K562 (cell line): ENCODE data around the gene MARCKSL1. TPM values are rescaled to one million over a fixed set of nuclear protein-coding genes. Genes with fewer than 3 reads are reported as not detected.

Experiments used
- ATAC-seq: fragments of 200-7000 bp; cut with Tn5 transposase; 3 replicates; pipeline ENCODE4 v1.9.1; 2020; ENCODE audit warnings: moderate library complexity
- BruUV-seq: library from RNA; stranded (reverse); fragments of 400-500 nt; replicated peaks from 2 replicates; lab custom pipeline; 2021; lab: Mats Ljungman, UMichigan
- CTCF ChIA-PET: fragments of 300-600 bp; formaldehyde crosslinking; extraction: SDS; loops from one replicate; lab custom pipeline; 2021; ENCODE audit warnings: low intra/inter-chr PET ratio; lab: Yijun Ruan, JAX
- POLR2A ChIA-PET: fragments of 300-600, 350-650 bp; sonication (Branson Sonifier 250); formaldehyde crosslinking; extraction: SDS; loops from one replicate; lab custom pipeline; 2021; ENCODE audit warnings: antibody characterized with exemption, inconsistent platforms; lab: Yijun Ruan, JAX
- DNase-seq, 4 experiments: peaks; one replicate each; pipeline versions ENCODE4 v3.0.0 to v3.0.0-alpha.2; 2011 to 2018; ENCODE audit warnings: low spot score in 3 of 4, mixed read lengths in 3 of 4; ENCODE audit errors: extremely low read depth in 1 of 4
- FAIRE-seq: peaks from 2 replicates; lab custom pipeline; 2011; peaks lifted over from hg19 to GRCh38; lab: Jason Lieb, UNC
- H2AFZ ChIP-seq: 2 replicates; pipeline ENCODE4 v1.6.0; 2011; ENCODE audit warnings: low read depth, low read length, control low read depth, inconsistent platforms
- H3K27ac ChIP-seq: fragments of 200-600 bp; 3 replicates; pipeline ENCODE4 v1.8.0; 2011; ENCODE audit warnings: low read depth, mild to moderate bottlenecking, control low read depth, inconsistent platforms, low read length, moderate library complexity, mixed read lengths; ENCODE audit errors: extremely low read depth
- H3K27me3 ChIP-seq, 2 experiments: fragments of 300-600 bp in 1 of 2; 2 replicates in 1 of 2; 3 replicates in 1 of 2; pipeline versions ENCODE4 v1.6.0 to v1.8.0; 2011; ENCODE audit warnings: inconsistent platforms in 2 of 2, low read length in 2 of 2, mild to moderate bottlenecking in 1 of 2, mixed read lengths in 1 of 2, moderate library complexity in 1 of 2; ENCODE audit not compliant: control insufficient read depth in 2 of 2, insufficient read depth in 2 of 2
- H3K36me3 ChIP-seq: fragments of 300-600 bp; 3 replicates; pipeline ENCODE4 v1.8.0; 2011; ENCODE audit warnings: mild to moderate bottlenecking, low read length, inconsistent platforms; ENCODE audit not compliant: control insufficient read depth, insufficient read depth
- H3K4me1 ChIP-seq, 2 experiments: fragments of 200-600 bp in 1 of 2; replicated peaks in 1 of 2; 2 replicates in 1 of 2; 3 replicates in 1 of 2; pipeline versions ENCODE4 v1.5.1 to v1.8.0; 2011; ENCODE audit warnings: inconsistent platforms in 2 of 2, low read length in 2 of 2, mild to moderate bottlenecking in 1 of 2, mixed read lengths in 1 of 2, moderate library complexity in 1 of 2; ENCODE audit not compliant: control insufficient read depth in 2 of 2, insufficient read depth in 2 of 2
- H3K4me2 ChIP-seq: 2 replicates; pipeline ENCODE4 v1.6.1; 2011; ENCODE audit warnings: low read length, control low read depth, inconsistent platforms, mixed read lengths; ENCODE audit not compliant: insufficient read depth
- H3K4me3 ChIP-seq: fragments of 200-600 bp; sonication (generic), shearing (Covaris generic); 2 replicates; pipeline ENCODE4 v1.5.1; 2016; ENCODE audit warnings: control low read depth, inconsistent platforms
- H3K79me2 ChIP-seq: fragments of 200-600 bp; 3 replicates; pipeline ENCODE4 v1.8.0; 2011; ENCODE audit warnings: low read length, inconsistent platforms; ENCODE audit not compliant: control insufficient read depth, insufficient read depth
- H3K9ac ChIP-seq, 2 experiments: 2 replicates each; pipeline versions ENCODE4 v1.6.0 to v1.6.1; 2011; ENCODE audit warnings: low read depth in 2 of 2, low read length in 2 of 2, control low read depth in 1 of 2, inconsistent platforms in 1 of 2, mild to moderate bottlenecking in 1 of 2, mixed read lengths in 1 of 2; ENCODE audit not compliant: insufficient read depth in 1 of 2
- H3K9me1 ChIP-seq: one replicate; pipeline ENCODE4 v1.6.0; 2011; ENCODE audit warnings: inconsistent platforms, mild to moderate bottlenecking, low read length, moderate library complexity; ENCODE audit not compliant: control insufficient read depth, insufficient read depth
- H3K9me3 ChIP-seq: replicated peaks from 2 replicates; pipeline ENCODE4 v1.5.1; 2011; ENCODE audit warnings: low read depth, low read length, inconsistent platforms; ENCODE audit not compliant: control insufficient read depth, insufficient read depth
- H4K20me1 ChIP-seq: replicated peaks from 2 replicates; pipeline ENCODE4 v1.6.1; 2011; ENCODE audit warnings: low read length, inconsistent platforms, mixed read lengths; ENCODE audit not compliant: control insufficient read depth, insufficient read depth
- CGGBP1 ChIP-seq: fragments of 250-450 bp; sonication (Bioruptor Pico); IDR thresholded peaks from 2 replicates; pipeline ENCODE4 v1.9.0; 2021; ENCODE audit warnings: mild to moderate bottlenecking
- ID3 ChIP-seq, 2 experiments: fragments of 250-450 bp in 1 of 2; fragments of 450-650 bp in 1 of 2; sonication (Bioruptor Pico) in 1 of 2; IDR thresholded peaks; 2 replicates each; pipeline versions ENCODE4 v1.6.1 to v1.8.0; 2016 to 2021; ENCODE audit warnings: mild to moderate bottlenecking in 2 of 2, moderate library complexity in 2 of 2, missing compliant biosample characterization in 1 of 2, missing genetic modification characterization in 1 of 2
- JUN ChIP-seq, 2 experiments: sonication (generic) in 1 of 2; formaldehyde crosslinking in 1 of 2; IDR thresholded peaks; 2 replicates each; pipeline versions ENCODE4 v1.6.1 to v1.8.0; 2012 to 2022; ENCODE audit warnings: borderline replicate concordance in 2 of 2, mild to moderate bottlenecking in 2 of 2, improper control_type of control experiment in 1 of 2, low read depth in 1 of 2, low read length in 1 of 2, missing genetic modification reagents in 1 of 2
- PML ChIP-seq: IDR thresholded peaks from 2 replicates; pipeline ENCODE4 v1.6.1; 2012; ENCODE audit warnings: low read length, inconsistent platforms
- POLR2A ChIP-seq: fragments of 450-650 bp; conservative IDR thresholded peaks from 2 replicates; pipeline ENCODE4 v1.6.1; 2016
- POLR2AphosphoS2 ChIP-seq: IDR thresholded peaks from 2 replicates; pipeline ENCODE4 v1.6.1; 2012; ENCODE audit warnings: low read length, improper control_type of control experiment
- POLR2AphosphoS5 ChIP-seq: IDR thresholded peaks from 2 replicates; pipeline ENCODE4 v1.6.1; 2011; ENCODE audit warnings: mild to moderate bottlenecking, low read depth, low read length, moderate library complexity; ENCODE audit not compliant: control insufficient read depth, insufficient read depth
- POLR2H ChIP-seq: IDR thresholded peaks from 2 replicates; pipeline ENCODE4 v1.6.1; 2016; ENCODE audit warnings: missing genetic modification characterization, low read depth, mild to moderate bottlenecking, control low read depth, missing compliant biosample characterization, moderate library complexity
- SIN3A ChIP-seq, 2 experiments: fragments of 150-350 bp in 1 of 2; IDR thresholded peaks; 2 replicates each; pipeline ENCODE4 v1.6.1; 2011 to 2016; ENCODE audit warnings: borderline replicate concordance in 2 of 2, low read depth in 2 of 2, low read length in 2 of 2, mild to moderate bottlenecking in 2 of 2, moderate library complexity in 2 of 2; ENCODE audit not compliant: control insufficient read depth in 1 of 2
- SNIP1 ChIP-seq: fragments of 450-650 bp; IDR thresholded peaks from 2 replicates; pipeline ENCODE4 v1.7.1; 2017; ENCODE audit warnings: low read depth, mild to moderate bottlenecking
- ZNF217 ChIP-seq: sonication (generic); formaldehyde crosslinking; IDR thresholded peaks from 2 replicates; pipeline ENCODE4 v1.8.0; 2022; ENCODE audit warnings: mild to moderate bottlenecking, missing genetic modification reagents
- ZNF785 ChIP-seq: fragments of 250-450 bp; sonication (Bioruptor Pico); IDR thresholded peaks from 2 replicates; pipeline ENCODE4 v1.4.0; 2020; ENCODE audit warnings: mild to moderate bottlenecking
- WGBS: fragments of 100-300 bp; shearing (Covaris generic); methylation state at CpG from one replicate; pipeline ENCODE4 v1.1.6; 2016; ENCODE audit warnings: low coverage, mixed read lengths; ENCODE audit not compliant: insufficient coverage; ENCODE audit errors: missing lambda C conversion rate; 5-methylcytosine and 5-hydroxymethylcytosine counted together
- in situ Hi-C: fragments of 300-500 bp; cut with MboI; formaldehyde crosslinking; loops from 4 replicates; pipeline ENCODE4 v1.15.0; 2018; ENCODE audit warnings: inconsistent platforms, mixed read lengths
- intact Hi-C: fragments of 100-400 bp; cut with micrococcal nuclease; formaldehyde crosslinking; loops from 2 replicates; pipeline ENCODE4 v1.14.2; 2022
- polyA plus RNA-seq, 8 experiments: library from polyadenylated mRNA; depleted of rRNA in 4 of 8; stranded (reverse) in 5 of 8; unstranded in 3 of 8; fragments of >200 nt; fragmentation: Nextera tagmentation in 2 of 8; fragmentation: Illumina TruSeq in 1 of 8; extraction: Ambion mirVana in 2 of 8; extraction: Trizol in 1 of 8; gene quantifications; 2 replicates each; pipeline versions ENCODE4 v1.2.1 to v1.2.3, GENCODE V29; 2011 to 2014; ENCODE audit warnings: inconsistent platforms in 1 of 8, missing spikeins in 1 of 8
- total RNA-seq, 7 experiments: library from RNA; depleted of rRNA in 6 of 7; stranded (reverse); fragments of >200 nt in 6 of 7; fragmentation: Illumina TruSeq in 2 of 7; extraction: Trizol in 2 of 7; gene quantifications; 2 replicates each; pipeline versions ENCODE4 v1.2.1 to v1.2.3, GENCODE V29; 2011 to 2021; ENCODE audit warnings: low replicate concordance in 1 of 7

MARCKSL1 gene
- total and polyA plus RNA-seq, 9 of the 15 experiments (the other 6 are each of a cell fraction or from before 2014, with no cell fraction given) = 14.7 to 325 (median 155) TPM

- Histone ChIP-seq H3K36me3 (peaks cover 66% of the 10 kb centered on the region), H3K79me2 (peaks cover 27% of the 10 kb centered on the region), H3K27me3 (no peaks in the 10 kb centered on the region), H2AFZ (no peak overlapping the region), H3K9me1 (peaks cover 6% of the 10 kb centered on the region), H3K27ac (0 out of 3 replicates have a peak overlapping the region, but pooled peaks have one; percentile 20), H3K4me1 (peaks cover 20 to 40% of the 10 kb centered on the region in 2 experiments), H4K20me1 (peaks cover 17% of the 10 kb centered on the region; the same call in 1 of the 2 replicates), H3K9me3 (no peaks in the 10 kb centered on the region), H3K9ac (no peak overlapping the region), H3K4me2 (no peak overlapping the region; the same call in 1 of the 2 replicates), H3K4me3 (no peak overlapping the region; the same call in 1 of the 2 replicates)
- POLR2A ChIA-PET = interaction anchor here (0.6 to 5.9 kb wide), 23 partner anchors 12 to 204 kb away, joined by 3 to 75 read pairs (median 4); partner anchors contain the start of genes BSDC1, CCDC28B and TXLNA
- in situ Hi-C loops (no loop called here), intact Hi-C loops (no loop called here)
- FAIRE-seq = no peak
- no peak for ATAC-seq
- WGBS = 71% methylated on average over 3 of the region's 3 CpGs
- TSS peak; percentile 66 for BruUV-seq
- CTCF ChIA-PET = no interaction called here
- no peak for DNase-seq
- TF ChIP-seq JUN (IDR thresholded peaks at IDR 0.05; ENCODE audit: borderline replicate concordance, low read depth, low read length) (no peak), JUN (CRISPR knock-in tag; IDR thresholded peaks at IDR 0.05; ENCODE audit: borderline replicate concordance) (no peak), POLR2AphosphoS2 (0 out of 2 replicates have a peak, but pooled peaks have one; percentile 51), POLR2A (peak; percentile 25), PML (peak; percentile 28), SNIP1 (no peak), POLR2H (tag) (0 out of 2 replicates have a peak, but pooled peaks have one; percentile 25), ZNF217 (no peak), ID3 (CRISPR knock-in tag; IDR thresholded peaks at IDR 0.05) (no peak), ID3 (tag; IDR thresholded peaks at IDR 0.05) (no peak), SIN3A (IDR thresholded peaks at IDR 0.05; ENCODE audit: borderline replicate concordance in 2 of 2, control insufficient read depth in 1 of 2, low read depth in 2 of 2, low read length in 2 of 2) (0 out of 4 replicates have a peak, but pooled peaks of 1 of the 2 experiments have one; percentile 22), CGGBP1 (CRISPR knock-in tag) (no peak), POLR2AphosphoS5 (peak; percentile 10; the same call in 1 of the 2 replicates), ZNF785 (CRISPR knock-in tag) (no peak)
Observed at GRCh38 chr1:32333251-32333963, 2.6 kb downstream of the MARCKSL1 start.
